ENCODE results near the gene RRP36.

DNA sequence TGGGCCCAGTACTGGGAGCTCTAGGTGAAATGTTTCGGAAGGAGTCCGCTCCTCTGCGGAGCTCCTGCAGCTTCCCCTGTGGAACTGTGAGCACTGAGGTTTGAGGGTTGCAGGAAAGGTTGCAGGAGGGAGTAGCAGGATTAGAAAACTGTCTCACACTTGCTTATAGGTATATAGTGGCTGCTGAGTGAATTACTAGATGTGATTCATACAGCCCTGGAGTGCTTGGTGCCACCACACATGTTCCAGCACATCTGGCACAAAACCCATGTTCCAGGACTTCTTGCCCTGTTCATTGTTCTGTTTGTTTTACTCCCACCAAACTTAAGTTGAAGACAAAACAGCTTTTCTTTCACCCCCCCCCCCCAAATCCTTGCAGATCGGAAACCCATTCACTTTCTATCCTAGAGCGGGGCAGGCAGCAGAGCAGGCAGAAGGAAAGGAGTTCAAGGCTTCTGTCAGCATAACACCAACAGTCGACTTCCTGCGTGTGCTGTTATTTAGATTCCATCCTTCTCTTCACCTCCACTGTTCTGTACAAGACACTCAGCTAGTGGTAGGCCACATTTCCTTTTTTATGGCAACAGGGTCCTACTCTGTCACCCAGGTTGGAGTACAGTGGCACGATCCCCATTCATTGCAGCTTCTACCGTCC lies 41.8 kb upstream of the RRP36 start:
- TF ChIP-seq, protein P1, sequence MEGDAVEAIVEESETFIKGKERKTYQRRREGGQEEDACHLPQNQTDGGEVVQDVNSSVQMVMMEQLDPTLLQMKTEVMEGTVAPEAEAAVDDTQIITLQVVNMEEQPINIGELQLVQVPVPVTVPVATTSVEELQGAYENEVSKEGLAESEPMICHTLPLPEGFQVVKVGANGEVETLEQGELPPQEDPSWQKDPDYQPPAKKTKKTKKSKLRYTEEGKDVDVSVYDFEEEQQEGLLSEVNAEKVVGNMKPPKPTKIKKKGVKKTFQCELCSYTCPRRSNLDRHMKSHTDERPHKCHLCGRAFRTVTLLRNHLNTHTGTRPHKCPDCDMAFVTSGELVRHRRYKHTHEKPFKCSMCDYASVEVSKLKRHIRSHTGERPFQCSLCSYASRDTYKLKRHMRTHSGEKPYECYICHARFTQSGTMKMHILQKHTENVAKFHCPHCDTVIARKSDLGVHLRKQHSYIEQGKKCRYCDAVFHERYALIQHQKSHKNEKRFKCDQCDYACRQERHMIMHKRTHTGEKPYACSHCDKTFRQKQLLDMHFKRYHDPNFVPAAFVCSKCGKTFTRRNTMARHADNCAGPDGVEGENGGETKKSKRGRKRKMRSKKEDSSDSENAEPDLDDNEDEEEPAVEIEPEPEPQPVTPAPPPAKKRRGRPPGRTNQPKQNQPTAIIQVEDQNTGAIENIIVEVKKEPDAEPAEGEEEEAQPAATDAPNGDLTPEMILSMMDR (IDR thresholded peaks at IDR 0.05; ENCODE audit: low read length): no peak
- no peak for TF ChIP-seq EZH2 (IDR thresholded peaks at IDR 0.05; ENCODE audit: borderline replicate concordance, low read length)

Data from OCI-LY1 (cell line).